Measurements from ENCODE around the gene GJB2. TPM values are rescaled to one million over a fixed set of nuclear protein-coding genes. Genes with fewer than 3 reads are reported as not detected.

GJB2 gene
- total RNA-seq, 1 donor from 2014 or later: 1.0 TPM

DNA sequence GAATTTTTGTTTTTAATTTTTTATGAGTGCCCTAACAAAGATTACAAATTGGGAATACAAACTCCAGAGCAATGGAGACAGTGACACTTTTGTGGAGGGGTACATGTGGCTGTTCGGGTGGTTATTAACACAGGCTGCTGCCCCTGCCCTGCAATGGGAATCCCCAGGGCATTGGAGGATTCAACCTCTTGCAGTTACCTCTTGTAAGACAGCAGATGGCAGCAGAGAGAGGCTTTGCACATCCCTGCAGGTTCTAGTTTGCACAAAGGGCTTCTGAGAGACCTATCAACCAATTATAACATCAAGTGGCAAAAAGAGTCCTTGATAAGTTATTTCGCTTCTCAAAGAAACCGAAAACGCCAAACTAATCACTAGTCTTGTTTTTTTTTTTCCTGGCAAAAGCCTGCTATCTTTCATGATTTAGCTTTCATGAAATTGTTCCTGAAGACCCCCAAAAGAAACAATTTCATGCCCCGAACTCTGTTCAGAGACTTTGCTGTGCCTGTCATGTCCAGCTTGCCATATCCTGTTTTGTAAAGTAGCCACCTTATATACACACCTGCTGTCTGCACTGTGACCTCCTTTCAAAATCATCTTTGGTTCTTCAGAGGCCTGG lies 10.4 kb downstream of the GJB2 start:
- no peaks in the 10 kb centered on the region for H3K9me3 ChIP-seq (ENCODE audit: control insufficient read depth in 3 of 3, low read length in 3 of 3)
- H3K9ac ChIP-seq (ENCODE audit: low read depth in 1 of 3, low read length in 3 of 3): no peak overlapping the region
- H3K27me3 ChIP-seq (ENCODE audit: control insufficient read depth in 3 of 3, insufficient read depth in 3 of 3, low read length in 3 of 3): peaks cover 15 to 27% (median 17%) of the 10 kb centered on the region in 3 donors
- H3K4me3 ChIP-seq (ENCODE audit: low read length in 3 of 3): no peak overlapping the region
- no peak overlapping the region for H3K27ac ChIP-seq (ENCODE audit: low read depth, low read length)
- H3K4me1 ChIP-seq (ENCODE audit: control insufficient read depth in 3 of 3, insufficient read depth in 3 of 3, low read length in 3 of 3): peaks cover 0 to 4% (median 2%) of the 10 kb centered on the region in 3 donors
- H3K36me3 ChIP-seq (ENCODE audit: control insufficient read depth in 3 of 3, insufficient read depth in 3 of 3, low read length in 3 of 3): no peaks in the 10 kb centered on the region

DNA sequence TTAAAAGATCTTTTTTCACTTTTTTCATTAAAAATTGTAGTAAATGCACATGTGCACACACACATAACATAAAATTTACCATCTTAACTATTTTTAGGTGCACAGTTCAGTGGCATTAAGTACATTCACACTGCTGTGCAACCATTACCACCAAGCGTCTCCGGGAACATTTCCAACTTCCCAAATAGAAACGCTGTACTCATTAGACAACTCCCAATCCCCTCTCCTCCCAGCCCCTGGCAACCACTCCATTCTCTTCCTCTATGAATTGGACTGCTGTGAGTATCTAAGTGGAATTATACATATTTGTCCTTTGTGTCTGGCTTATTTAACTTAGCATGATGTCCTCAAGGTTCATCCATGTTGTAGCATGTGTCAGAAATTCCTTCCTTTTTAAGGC lies 11.6 kb downstream of the GJB2 start:
- H3K4me3 ChIP-seq (ENCODE audit: low read length in 3 of 3): no peak overlapping the region
- H3K36me3 ChIP-seq (ENCODE audit: control insufficient read depth in 3 of 3, insufficient read depth in 3 of 3, low read length in 3 of 3): no peaks in the 10 kb centered on the region
- H3K27me3 ChIP-seq (ENCODE audit: control insufficient read depth in 3 of 3, insufficient read depth in 3 of 3, low read length in 3 of 3): peaks cover 26 to 38% (median 27%) of the 10 kb centered on the region in 3 donors
- H3K27ac ChIP-seq (ENCODE audit: low read depth, low read length): no peak overlapping the region
- H3K9ac ChIP-seq (ENCODE audit: low read depth in 1 of 3, low read length in 3 of 3): no peak overlapping the region
- H3K9me3 ChIP-seq (ENCODE audit: control insufficient read depth in 3 of 3, low read length in 3 of 3): no peaks in the 10 kb centered on the region
- peaks cover 0 to 4% (median 2%) of the 10 kb centered on the region in 3 donors for H3K4me1 ChIP-seq (ENCODE audit: control insufficient read depth in 3 of 3, insufficient read depth in 3 of 3, low read length in 3 of 3)

DNA sequence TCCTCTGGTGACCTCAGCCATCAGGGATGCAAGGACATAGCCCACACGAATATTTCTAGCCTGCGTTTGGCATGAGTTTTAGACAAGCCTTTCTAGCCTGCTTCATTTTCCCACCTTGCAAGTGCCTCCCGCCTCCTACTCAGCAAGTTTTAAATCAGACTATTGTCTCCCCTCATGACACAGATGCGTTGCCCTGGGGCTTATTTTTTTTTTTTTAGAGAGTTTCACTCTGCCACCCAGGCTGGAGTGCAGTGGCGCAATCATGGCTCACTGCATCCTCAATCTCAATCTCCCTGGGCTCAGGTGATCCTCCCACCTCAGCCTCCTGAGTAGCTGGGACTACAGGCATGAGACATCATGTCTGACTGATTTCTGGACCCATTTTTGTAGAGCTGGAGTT lies 14.6 kb downstream of the GJB2 start:
- H3K27me3 ChIP-seq (ENCODE audit: control insufficient read depth in 3 of 3, insufficient read depth in 3 of 3, low read length in 3 of 3): peaks cover 30 to 45% (median 38%) of the 10 kb centered on the region in 3 donors
- no peak overlapping the region for H3K27ac ChIP-seq (ENCODE audit: low read depth, low read length)
- no peak overlapping the region for H3K9ac ChIP-seq (ENCODE audit: low read depth in 1 of 3, low read length in 3 of 3)
- H3K4me3 ChIP-seq (ENCODE audit: low read length in 3 of 3): no peak overlapping the region
- H3K9me3 ChIP-seq (ENCODE audit: control insufficient read depth in 3 of 3, low read length in 3 of 3): no peaks in the 10 kb centered on the region
- H3K36me3 ChIP-seq (ENCODE audit: control insufficient read depth in 3 of 3, insufficient read depth in 3 of 3, low read length in 3 of 3): no peaks in the 10 kb centered on the region
- peaks cover 0 to 4% (median 2%) of the 10 kb centered on the region in 3 donors for H3K4me1 ChIP-seq (ENCODE audit: control insufficient read depth in 3 of 3, insufficient read depth in 3 of 3, low read length in 3 of 3)

DNA sequence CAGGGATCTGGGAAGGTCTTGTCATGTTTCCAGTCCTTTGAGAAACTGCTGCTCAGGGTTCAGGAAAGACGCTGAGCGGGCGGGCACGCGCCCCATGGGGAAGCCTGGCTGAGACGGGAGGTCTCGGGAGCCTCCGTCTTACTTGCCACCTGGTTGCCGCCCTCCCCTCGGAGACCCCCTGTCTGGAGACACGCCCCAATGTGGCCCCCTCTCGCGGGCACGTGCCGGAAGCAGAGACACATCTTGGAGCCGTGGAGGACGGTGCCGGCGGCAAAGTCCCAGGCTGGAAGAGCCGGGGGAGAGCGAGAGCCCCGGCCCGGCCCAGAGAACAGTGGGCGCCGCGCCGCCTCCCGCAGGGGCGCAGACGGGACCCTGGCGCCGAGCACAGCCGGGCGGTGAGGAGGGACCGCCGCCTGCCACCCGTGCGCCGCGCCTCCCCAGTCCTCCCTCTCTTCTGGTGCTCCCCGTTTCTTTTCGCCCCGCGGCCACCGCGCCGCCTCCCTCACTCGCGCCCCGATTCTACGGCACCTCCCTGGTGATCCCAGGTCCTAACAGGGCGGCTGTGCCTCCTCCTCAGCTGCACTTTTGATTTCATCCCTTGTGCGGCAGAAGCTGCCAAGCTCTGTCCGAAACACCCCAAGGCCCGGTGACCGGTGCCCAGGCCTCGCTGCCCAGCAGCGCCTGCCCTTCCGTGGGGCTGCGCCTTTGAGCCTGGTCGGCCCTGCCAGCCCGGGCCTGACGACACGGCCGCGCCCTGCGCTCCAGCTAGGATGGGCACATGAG lies 15.5 kb downstream of the GJB2 start:
- Histone ChIP-seq H3K27ac (ENCODE audit: low read depth, low read length) (no peak overlapping the region), H3K9ac (ENCODE audit: low read depth in 1 of 3, low read length in 3 of 3) (peak overlapping the region in 1 of 3 donors; percentile 45), H3K9me3 (ENCODE audit: control insufficient read depth in 3 of 3, low read length in 3 of 3) (no peaks in the 10 kb centered on the region), H3K27me3 (ENCODE audit: control insufficient read depth in 3 of 3, insufficient read depth in 3 of 3, low read length in 3 of 3) (peaks cover 30 to 45% (median 38%) of the 10 kb centered on the region in 3 donors), H3K36me3 (ENCODE audit: control insufficient read depth in 3 of 3, insufficient read depth in 3 of 3, low read length in 3 of 3) (no peaks in the 10 kb centered on the region), H3K4me3 (ENCODE audit: low read length in 3 of 3) (peak overlapping the region in 1 of 3 donors; percentile 13), H3K4me1 (ENCODE audit: control insufficient read depth in 3 of 3, insufficient read depth in 3 of 3, low read length in 3 of 3) (peaks cover 0 to 4% (median 2%) of the 10 kb centered on the region in 3 donors)

DNA sequence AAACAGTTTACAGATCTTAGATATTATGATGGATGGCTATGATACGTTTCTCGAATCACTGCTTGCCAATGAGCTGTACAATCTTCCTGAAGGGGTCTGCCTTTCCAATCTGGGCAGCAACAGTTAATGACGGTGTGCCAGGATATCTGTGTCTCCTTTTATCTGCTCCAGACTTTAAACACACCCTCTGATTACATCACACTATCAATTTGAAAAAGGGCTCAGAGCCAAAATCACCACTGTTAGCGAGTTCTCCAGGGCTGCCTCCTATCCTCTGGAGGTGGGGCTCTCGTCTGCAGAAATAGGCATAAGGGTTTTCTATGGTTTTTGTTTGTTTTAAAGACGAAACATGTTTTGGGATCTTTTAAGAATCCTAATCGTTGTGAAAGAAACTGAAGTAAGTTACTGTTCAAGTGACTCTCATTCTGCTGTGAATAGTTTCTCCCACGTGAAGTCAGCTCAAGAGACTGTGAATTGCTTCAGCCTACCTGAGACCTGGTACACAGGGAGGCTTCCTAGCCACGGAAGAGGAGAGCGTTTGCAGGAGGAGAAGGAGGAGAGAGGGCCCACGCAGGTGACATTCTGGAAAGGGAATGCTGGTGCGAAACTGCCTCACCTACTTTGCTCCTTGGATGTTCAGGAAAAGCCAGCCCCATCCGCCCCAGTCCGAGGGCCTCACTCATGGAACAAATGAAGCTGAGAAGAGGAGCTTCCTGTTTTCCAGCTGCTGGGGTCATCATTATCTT lies 16.7 kb downstream of the GJB2 start:
- H3K9ac ChIP-seq (ENCODE audit: low read depth in 1 of 3, low read length in 3 of 3): no peak overlapping the region
- no peaks in the 10 kb centered on the region for H3K36me3 ChIP-seq (ENCODE audit: control insufficient read depth in 3 of 3, insufficient read depth in 3 of 3, low read length in 3 of 3)
- H3K27me3 ChIP-seq (ENCODE audit: control insufficient read depth in 3 of 3, insufficient read depth in 3 of 3, low read length in 3 of 3): peaks cover 30 to 45% (median 38%) of the 10 kb centered on the region in 3 donors
- no peak overlapping the region for H3K4me3 ChIP-seq (ENCODE audit: low read length in 3 of 3)
- H3K27ac ChIP-seq (ENCODE audit: low read depth, low read length): no peak overlapping the region
- H3K4me1 ChIP-seq (ENCODE audit: control insufficient read depth in 3 of 3, insufficient read depth in 3 of 3, low read length in 3 of 3): peaks cover 0 to 4% (median 2%) of the 10 kb centered on the region in 3 donors
- no peaks in the 10 kb centered on the region for H3K9me3 ChIP-seq (ENCODE audit: control insufficient read depth in 3 of 3, low read length in 3 of 3)

DNA sequence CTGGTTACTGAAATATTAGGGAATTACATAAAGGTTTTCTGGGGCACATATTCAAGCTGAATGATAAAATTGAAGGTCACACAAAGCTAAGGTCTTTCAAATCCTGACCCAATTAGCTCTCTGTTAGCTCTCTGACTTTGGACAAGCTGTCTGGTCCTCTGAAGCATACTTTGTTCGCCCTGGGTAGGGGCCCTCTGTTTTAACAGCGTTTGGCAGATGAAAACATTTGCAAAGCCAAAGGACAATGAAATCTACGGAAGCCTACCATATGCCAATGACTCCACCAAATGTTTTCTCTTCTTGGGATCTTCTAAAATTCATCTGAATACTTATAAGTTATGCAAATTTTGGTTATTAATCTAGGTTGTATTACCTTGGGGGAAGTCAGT lies 17.3 kb downstream of the GJB2 start:
- H3K9me3 ChIP-seq (ENCODE audit: control insufficient read depth in 3 of 3, low read length in 3 of 3): no peaks in the 10 kb centered on the region
- no peak overlapping the region for H3K9ac ChIP-seq (ENCODE audit: low read depth in 1 of 3, low read length in 3 of 3)
- peaks cover 0 to 4% (median 2%) of the 10 kb centered on the region in 3 donors for H3K4me1 ChIP-seq (ENCODE audit: control insufficient read depth in 3 of 3, insufficient read depth in 3 of 3, low read length in 3 of 3)
- peaks cover 32 to 45% (median 41%) of the 10 kb centered on the region in 3 donors for H3K27me3 ChIP-seq (ENCODE audit: control insufficient read depth in 3 of 3, insufficient read depth in 3 of 3, low read length in 3 of 3)
- no peak overlapping the region for H3K27ac ChIP-seq (ENCODE audit: low read depth, low read length)
- no peak overlapping the region for H3K4me3 ChIP-seq (ENCODE audit: low read length in 3 of 3)
- no peaks in the 10 kb centered on the region for H3K36me3 ChIP-seq (ENCODE audit: control insufficient read depth in 3 of 3, insufficient read depth in 3 of 3, low read length in 3 of 3)

DNA sequence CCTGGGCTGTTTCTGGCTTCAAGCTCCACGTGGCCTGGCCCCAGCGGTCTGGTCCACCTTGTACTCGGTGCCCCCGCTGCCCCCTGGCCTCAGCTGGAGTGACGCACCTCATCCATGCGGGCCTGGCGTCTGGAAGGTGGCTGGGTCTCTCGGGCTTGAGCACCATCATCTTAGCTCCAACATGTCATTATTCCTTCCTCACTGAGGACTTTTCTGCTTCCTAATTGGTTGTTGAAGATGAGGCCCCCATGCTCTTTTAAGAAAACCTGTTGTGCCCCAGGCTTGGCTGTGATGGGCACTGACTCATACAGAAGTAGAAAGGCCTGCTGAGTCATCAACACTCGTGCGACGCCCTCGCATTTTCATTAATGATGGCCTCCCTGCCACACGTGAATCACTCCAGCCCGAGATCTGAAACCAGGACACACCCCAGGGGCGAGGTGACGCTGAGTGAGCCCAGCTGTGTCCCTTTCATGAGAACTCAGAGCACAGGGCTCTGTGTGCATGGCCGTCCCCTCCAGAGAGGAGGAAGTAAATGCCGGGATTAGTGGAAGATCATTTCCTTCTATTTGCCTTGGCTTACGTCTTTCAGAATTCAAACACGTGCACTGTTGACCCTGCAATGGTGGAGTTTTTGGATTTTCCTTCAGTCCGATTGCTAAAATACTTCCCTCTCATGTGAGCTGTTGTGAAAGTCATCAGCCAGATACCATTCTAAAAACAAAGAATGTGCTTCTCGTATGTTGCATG lies 17.9 kb downstream of the GJB2 start:
- Histone ChIP-seq H3K9ac (ENCODE audit: low read depth in 1 of 3, low read length in 3 of 3) (no peak overlapping the region), H3K36me3 (ENCODE audit: control insufficient read depth in 3 of 3, insufficient read depth in 3 of 3, low read length in 3 of 3) (no peaks in the 10 kb centered on the region), H3K4me1 (ENCODE audit: control insufficient read depth in 3 of 3, insufficient read depth in 3 of 3, low read length in 3 of 3) (peaks cover 0 to 4% (median 2%) of the 10 kb centered on the region in 3 donors), H3K4me3 (ENCODE audit: low read length in 3 of 3) (no peak overlapping the region), H3K27ac (ENCODE audit: low read depth, low read length) (no peak overlapping the region), H3K27me3 (ENCODE audit: control insufficient read depth in 3 of 3, insufficient read depth in 3 of 3, low read length in 3 of 3) (peaks cover 34 to 47% (median 46%) of the 10 kb centered on the region in 3 donors), H3K9me3 (ENCODE audit: control insufficient read depth in 3 of 3, low read length in 3 of 3) (no peaks in the 10 kb centered on the region)

DNA sequence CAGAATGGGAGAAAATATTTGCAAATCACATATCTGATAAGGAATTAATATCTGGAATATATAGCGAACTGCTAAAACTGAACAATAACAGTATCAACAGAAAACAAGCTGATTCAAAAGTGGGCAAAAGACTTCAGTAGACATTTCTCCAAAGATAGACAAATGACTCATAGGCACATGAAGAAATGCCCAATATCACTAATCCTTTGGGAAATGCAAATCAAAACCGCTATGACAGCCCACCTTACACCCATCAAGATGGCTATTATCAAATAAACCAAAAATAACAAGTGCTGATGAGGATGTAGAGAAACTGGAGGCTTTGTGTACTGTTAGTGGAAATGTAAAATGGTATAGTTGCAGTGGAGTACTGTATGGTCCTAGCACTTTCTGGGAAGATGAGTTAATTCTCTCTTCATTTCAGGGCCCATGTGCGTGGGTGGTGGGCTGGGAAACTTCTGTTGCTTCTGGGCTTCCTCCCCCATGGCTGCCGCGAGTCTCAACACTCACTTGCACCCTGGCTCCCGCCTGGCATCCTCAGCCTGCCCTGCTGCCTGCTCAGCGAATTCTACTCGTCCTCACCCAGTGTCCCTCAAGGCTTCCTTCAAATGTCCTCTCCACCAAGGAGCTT lies 19.5 kb downstream of the GJB2 start:
- H3K36me3 ChIP-seq (ENCODE audit: control insufficient read depth in 3 of 3, insufficient read depth in 3 of 3, low read length in 3 of 3): no peaks in the 10 kb centered on the region
- H3K4me1 ChIP-seq (ENCODE audit: control insufficient read depth in 3 of 3, insufficient read depth in 3 of 3, low read length in 3 of 3): peaks cover 0 to 4% (median 2%) of the 10 kb centered on the region in 3 donors
- no peak overlapping the region for H3K4me3 ChIP-seq (ENCODE audit: low read length in 3 of 3)
- no peaks in the 10 kb centered on the region for H3K9me3 ChIP-seq (ENCODE audit: control insufficient read depth in 3 of 3, low read length in 3 of 3)
- H3K27me3 ChIP-seq (ENCODE audit: control insufficient read depth in 3 of 3, insufficient read depth in 3 of 3, low read length in 3 of 3): peaks cover 33 to 44% (median 42%) of the 10 kb centered on the region in 3 donors
- H3K9ac ChIP-seq (ENCODE audit: low read depth in 1 of 3, low read length in 3 of 3): no peak overlapping the region
- no peak overlapping the region for H3K27ac ChIP-seq (ENCODE audit: low read depth, low read length)

DNA sequence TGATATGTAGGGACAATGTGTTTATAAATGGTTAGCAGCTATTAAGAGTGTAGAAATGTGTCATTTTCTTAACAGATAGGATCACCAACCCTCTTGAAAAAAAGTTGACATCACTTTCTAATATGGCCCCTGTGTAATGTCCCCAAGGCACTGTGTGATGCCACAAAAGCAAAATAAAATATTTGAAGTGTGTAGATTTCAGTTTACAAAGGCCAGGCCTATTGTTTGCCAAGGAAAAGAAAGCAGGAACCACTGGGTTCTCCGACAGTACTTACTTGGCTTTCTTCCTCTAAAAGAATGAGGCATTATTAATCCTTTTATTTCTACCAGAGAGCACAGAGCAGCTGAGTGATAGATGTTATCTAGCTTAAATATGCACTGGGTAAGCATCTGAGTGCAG lies 21.4 kb downstream of the GJB2 start:
- Histone ChIP-seq H3K4me3 (ENCODE audit: low read length in 3 of 3) (no peak overlapping the region), H3K27me3 (ENCODE audit: control insufficient read depth in 3 of 3, insufficient read depth in 3 of 3, low read length in 3 of 3) (peaks cover 21 to 32% (median 28%) of the 10 kb centered on the region in 3 donors), H3K27ac (ENCODE audit: low read depth, low read length) (no peak overlapping the region), H3K4me1 (ENCODE audit: control insufficient read depth in 3 of 3, insufficient read depth in 3 of 3, low read length in 3 of 3) (no peaks in the 10 kb centered on the region), H3K9ac (ENCODE audit: low read depth in 1 of 3, low read length in 3 of 3) (no peak overlapping the region), H3K9me3 (ENCODE audit: control insufficient read depth in 3 of 3, low read length in 3 of 3) (no peaks in the 10 kb centered on the region), H3K36me3 (ENCODE audit: control insufficient read depth in 3 of 3, insufficient read depth in 3 of 3, low read length in 3 of 3) (no peaks in the 10 kb centered on the region)

All from skeletal muscle tissue (tissue), 4 donors.